Measurements from ENCODE around the gene IL17RE.

DNA sequence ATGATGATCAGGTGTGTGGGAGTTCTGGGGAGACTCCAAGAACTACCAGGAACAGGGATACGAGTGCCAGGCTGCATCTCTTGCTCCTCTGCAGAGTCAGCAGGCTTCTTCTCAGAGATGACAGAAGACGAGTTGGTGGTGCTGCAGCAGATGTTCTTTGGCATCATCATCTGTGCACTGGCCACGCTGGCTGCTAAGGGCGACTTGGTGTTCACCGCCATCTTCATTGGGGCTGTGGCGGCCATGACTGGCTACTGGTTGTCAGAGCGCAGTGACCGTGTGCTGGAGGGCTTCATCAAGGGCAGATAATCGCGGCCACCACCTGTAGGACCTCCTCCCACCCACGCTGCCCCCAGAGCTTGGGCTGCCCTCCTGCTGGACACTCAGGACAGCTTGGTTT lies 41.6 kb downstream of the IL17RE start:
- TF ChIP-seq, protein P1, sequence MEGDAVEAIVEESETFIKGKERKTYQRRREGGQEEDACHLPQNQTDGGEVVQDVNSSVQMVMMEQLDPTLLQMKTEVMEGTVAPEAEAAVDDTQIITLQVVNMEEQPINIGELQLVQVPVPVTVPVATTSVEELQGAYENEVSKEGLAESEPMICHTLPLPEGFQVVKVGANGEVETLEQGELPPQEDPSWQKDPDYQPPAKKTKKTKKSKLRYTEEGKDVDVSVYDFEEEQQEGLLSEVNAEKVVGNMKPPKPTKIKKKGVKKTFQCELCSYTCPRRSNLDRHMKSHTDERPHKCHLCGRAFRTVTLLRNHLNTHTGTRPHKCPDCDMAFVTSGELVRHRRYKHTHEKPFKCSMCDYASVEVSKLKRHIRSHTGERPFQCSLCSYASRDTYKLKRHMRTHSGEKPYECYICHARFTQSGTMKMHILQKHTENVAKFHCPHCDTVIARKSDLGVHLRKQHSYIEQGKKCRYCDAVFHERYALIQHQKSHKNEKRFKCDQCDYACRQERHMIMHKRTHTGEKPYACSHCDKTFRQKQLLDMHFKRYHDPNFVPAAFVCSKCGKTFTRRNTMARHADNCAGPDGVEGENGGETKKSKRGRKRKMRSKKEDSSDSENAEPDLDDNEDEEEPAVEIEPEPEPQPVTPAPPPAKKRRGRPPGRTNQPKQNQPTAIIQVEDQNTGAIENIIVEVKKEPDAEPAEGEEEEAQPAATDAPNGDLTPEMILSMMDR (tag by site-specific recombination; IDR thresholded peaks at IDR 0.05), result no peak
- no peak for TF ChIP-seq ZNF785 (tag by site-specific recombination; IDR thresholded peaks at IDR 0.05)
- TF ChIP-seq, protein P2, sequence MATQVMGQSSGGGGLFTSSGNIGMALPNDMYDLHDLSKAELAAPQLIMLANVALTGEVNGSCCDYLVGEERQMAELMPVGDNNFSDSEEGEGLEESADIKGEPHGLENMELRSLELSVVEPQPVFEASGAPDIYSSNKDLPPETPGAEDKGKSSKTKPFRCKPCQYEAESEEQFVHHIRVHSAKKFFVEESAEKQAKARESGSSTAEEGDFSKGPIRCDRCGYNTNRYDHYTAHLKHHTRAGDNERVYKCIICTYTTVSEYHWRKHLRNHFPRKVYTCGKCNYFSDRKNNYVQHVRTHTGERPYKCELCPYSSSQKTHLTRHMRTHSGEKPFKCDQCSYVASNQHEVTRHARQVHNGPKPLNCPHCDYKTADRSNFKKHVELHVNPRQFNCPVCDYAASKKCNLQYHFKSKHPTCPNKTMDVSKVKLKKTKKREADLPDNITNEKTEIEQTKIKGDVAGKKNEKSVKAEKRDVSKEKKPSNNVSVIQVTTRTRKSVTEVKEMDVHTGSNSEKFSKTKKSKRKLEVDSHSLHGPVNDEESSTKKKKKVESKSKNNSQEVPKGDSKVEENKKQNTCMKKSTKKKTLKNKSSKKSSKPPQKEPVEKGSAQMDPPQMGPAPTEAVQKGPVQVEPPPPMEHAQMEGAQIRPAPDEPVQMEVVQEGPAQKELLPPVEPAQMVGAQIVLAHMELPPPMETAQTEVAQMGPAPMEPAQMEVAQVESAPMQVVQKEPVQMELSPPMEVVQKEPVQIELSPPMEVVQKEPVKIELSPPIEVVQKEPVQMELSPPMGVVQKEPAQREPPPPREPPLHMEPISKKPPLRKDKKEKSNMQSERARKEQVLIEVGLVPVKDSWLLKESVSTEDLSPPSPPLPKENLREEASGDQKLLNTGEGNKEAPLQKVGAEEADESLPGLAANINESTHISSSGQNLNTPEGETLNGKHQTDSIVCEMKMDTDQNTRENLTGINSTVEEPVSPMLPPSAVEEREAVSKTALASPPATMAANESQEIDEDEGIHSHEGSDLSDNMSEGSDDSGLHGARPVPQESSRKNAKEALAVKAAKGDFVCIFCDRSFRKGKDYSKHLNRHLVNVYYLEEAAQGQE (tag by site-specific recombination; IDR thresholded peaks at IDR 0.05), result no peak
- no peak for TF ChIP-seq ZNF23 (tag by site-specific recombination; IDR thresholded peaks at IDR 0.05; ENCODE audit: borderline replicate concordance)
- no peak for TF ChIP-seq ZSCAN23 (tag by site-specific recombination; IDR thresholded peaks at IDR 0.05)
- no peak for TF ChIP-seq ZBTB20 (tag by site-specific recombination; IDR thresholded peaks at IDR 0.05)
- TF ChIP-seq, protein P3, sequence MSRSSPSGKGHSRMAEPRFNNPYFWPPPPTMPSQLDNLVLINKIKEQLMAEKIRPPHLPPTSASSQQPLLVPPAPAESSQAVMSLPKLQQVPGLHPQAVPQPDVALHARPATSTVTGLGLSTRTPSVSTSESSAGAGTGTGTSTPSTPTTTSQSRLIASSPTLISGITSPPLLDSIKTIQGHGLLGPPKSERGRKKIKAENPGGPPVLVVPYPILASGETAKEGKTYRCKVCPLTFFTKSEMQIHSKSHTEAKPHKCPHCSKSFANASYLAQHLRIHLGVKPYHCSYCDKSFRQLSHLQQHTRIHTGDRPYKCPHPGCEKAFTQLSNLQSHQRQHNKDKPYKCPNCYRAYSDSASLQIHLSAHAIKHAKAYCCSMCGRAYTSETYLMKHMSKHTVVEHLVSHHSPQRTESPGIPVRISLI (tag by site-specific recombination; IDR thresholded peaks at IDR 0.05), result no peak
- no peak for TF ChIP-seq ZNF155 (tag by site-specific recombination; IDR thresholded peaks at IDR 0.05)
- TF ChIP-seq ZNF350 (tag by site-specific recombination; IDR thresholded peaks at IDR 0.05), result no peak
- TF ChIP-seq TCF7L2 (IDR thresholded peaks at IDR 0.05; ENCODE audit: borderline replicate concordance, low read depth, low read length), result no peak
